Body of pancreas (tissue), 4 donors: ENCODE data around the gene CMA1.

Experiments used
- CTCF ChIP-seq, 7 experiments: fragments of 450-650 bp in 4 of 7; fragments of 200-600 bp in 3 of 7; sonication (generic) in 3 of 7; IDR thresholded peaks; one replicate each; pipeline ENCODE4 v1.5.1; 2016 to 2019; ENCODE audit warnings: antibody characterized with exemption in 7 of 7
- POLR2A ChIP-seq, 3 donors: fragments of 450-650 bp; IDR thresholded peaks; one replicate each; pipeline ENCODE4 v1.6.1; 2016; ENCODE audit warnings: antibody characterized with exemption in 3 of 3, mild to moderate bottlenecking in 2 of 3

GRCh38 chr14:24483604-24484252 is 24.3 kb downstream of the CMA1 start:
- no peak for TF ChIP-seq POLR2A (IDR thresholded peaks at IDR 0.05)
- no peak for TF ChIP-seq CTCF (IDR thresholded peaks at IDR 0.05)
